Psoas muscle (tissue), 8 donors: Measurements from ENCODE around the gene CAPN7. TPM values are rescaled to one million over a fixed set of nuclear protein-coding genes. Genes with fewer than 3 reads are reported as not detected.

Source experiments
- ATAC-seq, 4 donors: fragments of 200-7000 bp; cut with Tn5 transposase; one replicate each; pipeline ENCODE4 v1.9.1; 2020; ENCODE audit warnings: moderate library complexity in 3 of 4, mild to moderate bottlenecking in 2 of 4
- DNase-seq, 2 donors: peaks; one replicate each; pipeline ENCODE4 v3.0.0-alpha.2; 2020
- H3K27ac ChIP-seq: fragments of 200-600 bp; one replicate; pipeline ENCODE4 v1.8.0; 2022
- H3K27me3 ChIP-seq, 3 donors: fragments of 200-600 bp in 1 of 3; one replicate each; pipeline versions ENCODE4 v1.6.1 to v1.8.0; 2013 to 2022; ENCODE audit warnings: low read length in 2 of 3, mild to moderate bottlenecking in 2 of 3, moderate library complexity in 1 of 3; ENCODE audit not compliant: insufficient read depth in 3 of 3
- H3K36me3 ChIP-seq, 2 donors: fragments of 200-600 bp in 1 of 2; one replicate each; pipeline versions ENCODE4 v1.6.1 to v1.8.0; 2013 to 2022; ENCODE audit warnings: low read depth in 1 of 2, mild to moderate bottlenecking in 1 of 2, moderate library complexity in 1 of 2; ENCODE audit not compliant: insufficient read depth in 1 of 2
- H3K4me1 ChIP-seq: fragments of 200-600 bp; one replicate; pipeline ENCODE4 v1.8.0; 2022
- H3K4me3 ChIP-seq: fragments of 200-600 bp; one replicate; pipeline ENCODE4 v1.8.0; 2022; ENCODE audit warnings: mild to moderate bottlenecking
- H3K9me3 ChIP-seq: fragments of 200-600 bp; one replicate; pipeline ENCODE4 v1.8.0; 2022
- WGBS, 3 donors: extraction: QIAGEN DNeasy Blood & Tissue Kit; methylation state at CpG; one replicate each; pipeline versions ENCODE4 v1.1.6 to v1.1.7; 2013; 5-methylcytosine and 5-hydroxymethylcytosine counted together
- intact Hi-C, 2 donors: fragments of 100-400 bp; cut with DNase I; formaldehyde crosslinking; loops; one replicate each; pipeline versions ENCODE4 v1.11.0 to v1.14.2; 2022
- polyA plus RNA-seq, 3 donors: library from polyadenylated mRNA; stranded (reverse); fragments of 200-250 nt; gene quantifications; one replicate each; pipeline ENCODE4 v1.2.3, GENCODE V29; 2013
- total RNA-seq, 4 donors: library from RNA; stranded (reverse); fragmentation: NEBNext Ultra II Directional in 2 of 4; extraction: Animal tissue kit (Norgen Biotek cat#: 25700) in 2 of 4; gene quantifications; one replicate each; pipeline versions ENCODE4 v1.2.1 to v1.2.4, GENCODE V29; 2021 to 2023
- TF ChIP-seq, protein P1 (sequence below): fragments of 200-600 bp; IDR thresholded peaks from one replicate; pipeline ENCODE4 v1.8.0; 2022; ENCODE audit warnings: antibody characterized with exemption
- donor health status: healthy with polysubstance abuse.
- donor health status: DM: no; HTN: no; CAD: no; lungs with moderate emphysema.
- donor health status: Bipolar disorder and iron deficiency.
- donor health status: healthy.
- donor health status: DM: yes; HTN: yes; CAD: no.
- donor health status: DM: no; HTN: no; CAD: no.
- donor health status: DM: no; HTN: no; CAD: no.
- donor health status: DM: yes; HTN: yes; CAD: no.

CAPN7 gene
- total and polyA plus RNA-seq, 7 donors, result 15.2 to 42.7 (median 26.8) TPM

DNA sequence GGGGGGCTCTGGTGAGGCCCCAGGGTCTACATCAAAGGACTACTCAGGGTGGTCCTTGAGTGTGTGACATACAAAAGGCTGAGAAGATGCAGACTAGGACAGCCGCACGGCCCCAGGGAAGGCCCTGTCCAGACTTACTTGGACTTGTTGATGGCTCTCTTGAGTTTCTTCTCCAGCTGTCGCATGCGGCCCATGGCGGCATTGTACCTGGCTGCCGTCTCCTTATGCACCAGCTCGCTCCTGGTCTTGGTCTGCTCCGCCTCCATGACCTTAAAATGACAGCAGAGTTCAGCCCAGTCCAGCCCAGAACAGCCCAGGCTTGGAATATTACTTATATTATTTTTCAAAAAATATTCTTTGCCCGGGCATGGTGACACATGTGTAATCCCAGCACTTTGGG is 56.0 kb downstream of the CAPN7 start:
- no peaks in the 10 kb centered on the region for H3K9me3 ChIP-seq
- peaks cover 15% of the 10 kb centered on the region for H3K4me1 ChIP-seq
- WGBS, 3 donors, result 91 to 93% (median 92%) methylated on average over 9 of the region's 9 CpGs
- peak in 1 of 2 donors; percentile 48 for DNase-seq
- peaks cover 3 to 41% of the 10 kb centered on the region in 2 donors for H3K36me3 ChIP-seq
- no peak overlapping the region for H3K4me3 ChIP-seq
- ATAC-seq, result no peak
- H3K27ac ChIP-seq, result no peak overlapping the region
- H3K27me3 ChIP-seq, result no peaks in the 10 kb centered on the region
- intact Hi-C loops, result no loop called here
- TF ChIP-seq, protein P1, sequence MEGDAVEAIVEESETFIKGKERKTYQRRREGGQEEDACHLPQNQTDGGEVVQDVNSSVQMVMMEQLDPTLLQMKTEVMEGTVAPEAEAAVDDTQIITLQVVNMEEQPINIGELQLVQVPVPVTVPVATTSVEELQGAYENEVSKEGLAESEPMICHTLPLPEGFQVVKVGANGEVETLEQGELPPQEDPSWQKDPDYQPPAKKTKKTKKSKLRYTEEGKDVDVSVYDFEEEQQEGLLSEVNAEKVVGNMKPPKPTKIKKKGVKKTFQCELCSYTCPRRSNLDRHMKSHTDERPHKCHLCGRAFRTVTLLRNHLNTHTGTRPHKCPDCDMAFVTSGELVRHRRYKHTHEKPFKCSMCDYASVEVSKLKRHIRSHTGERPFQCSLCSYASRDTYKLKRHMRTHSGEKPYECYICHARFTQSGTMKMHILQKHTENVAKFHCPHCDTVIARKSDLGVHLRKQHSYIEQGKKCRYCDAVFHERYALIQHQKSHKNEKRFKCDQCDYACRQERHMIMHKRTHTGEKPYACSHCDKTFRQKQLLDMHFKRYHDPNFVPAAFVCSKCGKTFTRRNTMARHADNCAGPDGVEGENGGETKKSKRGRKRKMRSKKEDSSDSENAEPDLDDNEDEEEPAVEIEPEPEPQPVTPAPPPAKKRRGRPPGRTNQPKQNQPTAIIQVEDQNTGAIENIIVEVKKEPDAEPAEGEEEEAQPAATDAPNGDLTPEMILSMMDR, result no peak

DNA sequence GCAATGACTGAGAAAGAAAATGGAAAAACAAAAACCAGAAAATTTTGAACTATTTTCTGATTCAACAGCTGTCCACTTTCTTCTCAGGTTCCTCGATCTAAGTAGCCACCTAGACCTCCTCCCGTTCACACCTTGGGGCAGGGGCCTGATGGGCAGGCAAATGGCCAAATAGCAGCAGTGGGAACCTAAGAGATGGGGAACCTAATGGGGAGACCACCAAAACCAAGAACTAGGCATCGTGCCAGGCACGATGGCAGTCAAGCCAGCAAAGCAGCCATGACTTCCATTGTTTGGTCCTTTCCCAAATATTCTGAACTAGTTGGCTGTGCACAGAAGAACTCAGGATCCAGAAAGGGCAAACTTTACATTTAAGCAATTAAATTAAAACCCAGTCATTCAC is 57.1 kb downstream of the CAPN7 start:
- 58 to 68% (median 61%) methylated on average over 4 of the region's 4 CpGs for WGBS, 3 donors
- intact Hi-C loops, result no loop called here
- peak in 1 of 2 donors; percentile 37 for DNase-seq

DNA sequence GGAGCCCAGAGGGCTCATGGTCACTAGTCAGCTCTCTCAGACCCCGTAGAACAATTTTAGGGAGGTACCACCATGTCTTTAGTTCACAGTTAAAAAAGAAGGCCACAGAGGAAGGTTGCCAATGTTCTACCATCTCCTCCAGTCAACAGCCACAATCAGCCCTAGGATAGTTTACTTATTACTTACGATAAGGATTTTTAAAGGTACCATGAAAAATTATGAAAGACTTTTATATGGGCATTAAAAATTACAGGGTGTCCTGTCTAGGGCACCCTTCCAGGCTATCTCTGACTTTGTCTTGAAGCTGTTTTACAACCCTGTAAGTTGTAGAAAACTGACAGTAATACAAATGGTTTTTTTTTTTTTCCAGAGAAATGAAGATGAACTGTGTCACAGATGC is 57.9 kb downstream of the CAPN7 start:
- Histone ChIP-seq H3K27ac (no peak overlapping the region), H3K36me3 (peaks cover 0 to 22% of the 10 kb centered on the region in 2 donors), H3K27me3 (no peaks in the 10 kb centered on the region), H3K4me3 (no peak overlapping the region), H3K4me1 (peaks cover 27% of the 10 kb centered on the region), H3K9me3 (no peaks in the 10 kb centered on the region)
- 50 to 66% (median 63%) methylated on average over 2 of the region's 2 CpGs for whole genome bisulfite sequencing, 3 donors
- TF ChIP-seq, protein P1, result no peak
- DNase-seq (no peak), ATAC-seq (no peak)
- intact Hi-C loops, result no loop called here

More for the DNA sequence above, 57.1 kb downstream of the CAPN7 start:
- no peaks in the 10 kb centered on the region for H3K27me3 ChIP-seq
- H3K36me3 ChIP-seq, result peaks cover 2 to 30% of the 10 kb centered on the region in 2 donors
- ATAC-seq, result no peak
- H3K9me3 ChIP-seq, result no peaks in the 10 kb centered on the region
- peaks cover 20% of the 10 kb centered on the region for H3K4me1 ChIP-seq
- H3K4me3 ChIP-seq, result no peak overlapping the region
- TF ChIP-seq, protein P1, result no peak
- H3K27ac ChIP-seq, result no peak overlapping the region

DNA sequence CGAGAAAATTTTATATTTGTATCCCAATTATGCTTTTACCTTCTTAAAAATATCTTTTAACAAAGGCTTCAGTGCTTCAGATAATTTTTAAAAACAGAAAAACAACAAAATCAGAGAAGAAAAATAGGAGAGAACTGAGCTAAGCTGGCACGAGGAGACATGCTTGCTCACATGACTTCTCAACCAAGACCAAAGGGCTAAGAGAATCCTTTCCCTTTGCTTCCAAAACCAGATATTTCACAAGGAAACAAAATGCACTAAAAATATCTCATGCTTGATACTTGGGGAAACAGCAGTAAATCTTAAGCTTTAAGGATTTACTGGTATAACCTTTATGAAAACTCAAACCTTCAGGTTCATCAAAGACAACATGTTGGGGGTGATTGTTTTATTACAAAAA is 58.4 kb downstream of the CAPN7 start:
- Histone ChIP-seq H3K9me3 (no peaks in the 10 kb centered on the region), H3K27me3 (no peaks in the 10 kb centered on the region), H3K36me3 (peaks cover 0 to 16% of the 10 kb centered on the region in 2 donors), H3K27ac (no peak overlapping the region), H3K4me1 (peaks cover 27% of the 10 kb centered on the region), H3K4me3 (no peak overlapping the region)
- no peak for ATAC-seq
- 65 to 79% (median 79%) methylated on average over 2 of the region's 2 CpGs for WGBS, 3 donors
- intact Hi-C loops, result no loop called here
- DNase-seq, result no peak
- TF ChIP-seq, protein P1, result no peak
